Mucosa of rectum (tissue), 2 donors: ENCODE data around the gene BCOR.

ENCODE experiments used
- H3K27ac ChIP-seq, 2 donors: one replicate each; pipeline ENCODE4 v1.7.0; 2013; ENCODE audit warnings: inconsistent platforms in 2 of 2, low read depth in 2 of 2, low read length in 2 of 2
- H3K27me3 ChIP-seq, 2 donors: one replicate each; pipeline ENCODE4 v1.7.0; 2013; ENCODE audit warnings: low read length in 2 of 2; ENCODE audit not compliant: control insufficient read depth in 2 of 2, insufficient read depth in 2 of 2
- H3K36me3 ChIP-seq, 2 donors: one replicate each; pipeline ENCODE4 v1.7.0; 2013; ENCODE audit warnings: low read length in 2 of 2; ENCODE audit not compliant: control insufficient read depth in 2 of 2, insufficient read depth in 2 of 2
- H3K4me1 ChIP-seq, 2 donors: one replicate each; pipeline ENCODE4 v1.7.0; 2013; ENCODE audit warnings: low read length in 2 of 2, mild to moderate bottlenecking in 1 of 2; ENCODE audit not compliant: control insufficient read depth in 2 of 2, insufficient read depth in 2 of 2
- H3K4me3 ChIP-seq, 2 donors: one replicate each; pipeline ENCODE4 v1.7.0; 2013; ENCODE audit warnings: low read length in 2 of 2
- H3K9ac ChIP-seq, 2 donors: one replicate each; pipeline ENCODE4 v1.7.0; 2013; ENCODE audit warnings: low read length in 2 of 2, low read depth in 1 of 2, mild to moderate bottlenecking in 1 of 2
- H3K9me3 ChIP-seq, 2 donors: one replicate each; pipeline ENCODE4 v1.7.0; 2013; ENCODE audit warnings: low read length in 2 of 2; ENCODE audit not compliant: control insufficient read depth in 2 of 2
- donor health status: healthy.
- donor health status: Normal muscosa, but diverticular disease.

The BCOR gene

DNA sequence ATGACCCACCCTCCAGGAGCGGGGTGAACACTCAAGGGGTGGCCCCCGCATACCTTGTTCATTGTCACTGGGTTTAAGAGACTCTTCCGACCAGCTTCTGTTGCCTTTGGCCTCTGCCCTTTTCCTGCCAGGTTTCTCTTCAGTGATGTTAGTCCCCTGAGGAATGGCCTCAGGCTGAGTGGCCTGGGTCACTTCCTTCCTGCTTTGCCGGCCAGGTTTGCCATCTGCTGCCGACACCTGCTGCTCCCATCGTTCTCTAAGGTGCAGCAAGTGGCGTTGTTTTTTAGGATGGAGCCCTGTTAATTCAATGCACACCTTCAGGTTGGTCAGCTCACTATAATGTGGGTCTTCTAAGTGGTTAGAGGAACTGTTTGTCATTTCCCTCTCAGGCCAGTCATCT, 34.2 kb downstream of the BCOR start:
- peaks cover 12 to 34% of the 10 kb centered on the region in 2 donors for H3K36me3 ChIP-seq
- H3K9me3 ChIP-seq, result no peaks in the 10 kb centered on the region
- H3K27ac ChIP-seq, result no peak overlapping the region
- H3K4me1 ChIP-seq, result peaks cover 0 to 3% of the 10 kb centered on the region in 2 donors
- no peaks in the 10 kb centered on the region for H3K27me3 ChIP-seq
- no peak overlapping the region for H3K4me3 ChIP-seq
- no peak overlapping the region for H3K9ac ChIP-seq

GRCh38 chrX:40062525-40063155, 35.1 kb downstream of the BCOR start:
- no peaks in the 10 kb centered on the region for H3K27me3 ChIP-seq
- H3K9me3 ChIP-seq, result no peaks in the 10 kb centered on the region
- H3K9ac ChIP-seq, result no peak overlapping the region
- peaks cover 0 to 3% of the 10 kb centered on the region in 2 donors for H3K4me1 ChIP-seq
- H3K36me3 ChIP-seq, result peaks cover 12 to 34% of the 10 kb centered on the region in 2 donors
- no peak overlapping the region for H3K4me3 ChIP-seq
- H3K27ac ChIP-seq, result no peak overlapping the region

GRCh38 chrX:40061871-40062524, 35.8 kb downstream of the BCOR start:
- Histone ChIP-seq H3K27ac (no peak overlapping the region), H3K4me3 (no peak overlapping the region), H3K4me1 (peaks cover 0 to under 1% of the 10 kb centered on the region in 2 donors), H3K36me3 (peaks cover 15 to 37% of the 10 kb centered on the region in 2 donors), H3K9me3 (no peaks in the 10 kb centered on the region), H3K27me3 (no peaks in the 10 kb centered on the region), H3K9ac (no peak overlapping the region)

DNA sequence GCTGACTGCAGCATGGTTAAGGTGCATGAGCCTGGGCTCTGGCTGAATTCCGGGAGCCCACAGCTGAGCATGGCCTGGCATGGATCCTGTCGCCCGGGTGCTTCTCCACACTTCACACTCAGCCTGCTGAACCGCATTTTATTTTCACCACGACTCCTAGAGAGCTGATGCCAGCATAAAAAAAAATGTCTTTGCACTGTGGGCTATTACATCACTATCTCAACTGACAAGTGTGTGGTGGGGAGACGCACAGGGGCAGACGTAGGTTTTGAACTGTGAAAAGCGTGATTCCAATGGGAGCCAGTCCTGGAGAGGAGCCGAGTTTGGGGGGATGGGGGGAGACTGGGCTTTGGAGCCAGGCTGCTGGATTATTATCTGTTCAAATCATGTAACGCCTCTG, 36.8 kb downstream of the BCOR start:
- H3K9ac ChIP-seq, result no peak overlapping the region
- no peaks in the 10 kb centered on the region for H3K27me3 ChIP-seq
- no peak overlapping the region for H3K27ac ChIP-seq
- no peaks in the 10 kb centered on the region for H3K9me3 ChIP-seq
- peaks cover 22 to 42% of the 10 kb centered on the region in 2 donors for H3K36me3 ChIP-seq
- H3K4me3 ChIP-seq, result no peak overlapping the region
- no peaks in the 10 kb centered on the region for H3K4me1 ChIP-seq

DNA sequence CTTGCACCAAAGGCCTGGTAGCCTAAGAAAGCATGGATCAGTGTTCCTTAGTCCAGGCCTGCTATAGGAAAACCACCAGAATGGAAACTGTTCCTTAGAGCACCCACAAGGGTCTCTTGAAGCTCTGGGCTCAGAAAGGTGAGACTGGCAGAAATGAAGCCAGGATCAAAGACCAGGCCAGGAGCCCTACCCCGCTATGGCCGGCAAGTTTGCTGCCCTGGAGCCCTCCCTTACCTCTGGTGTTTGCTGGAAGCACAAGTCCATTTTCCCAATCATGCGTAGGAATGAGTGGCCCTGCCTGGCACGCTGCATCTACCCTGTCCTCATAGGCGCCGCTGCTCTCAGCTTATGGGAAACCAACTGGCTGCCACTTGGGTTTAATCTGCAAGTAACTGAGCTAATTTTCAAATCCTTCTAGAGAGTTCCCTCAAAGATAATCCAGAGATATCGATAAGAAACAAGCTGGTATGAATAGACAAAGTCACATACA, 37.4 kb downstream of the BCOR start:
- Histone ChIP-seq H3K27me3 (no peaks in the 10 kb centered on the region), H3K4me3 (no peak overlapping the region), H3K9ac (no peak overlapping the region), H3K36me3 (peaks cover 25 to 43% of the 10 kb centered on the region in 2 donors), H3K27ac (no peak overlapping the region), H3K9me3 (no peaks in the 10 kb centered on the region), H3K4me1 (no peaks in the 10 kb centered on the region)

- Histone ChIP-seq H3K9ac (no peak overlapping the region), H3K27ac (peak overlapping the region in 1 of 2 donors; percentile 6), H3K9me3 (no peaks in the 10 kb centered on the region), H3K4me3 (no peak overlapping the region), H3K27me3 (no peaks in the 10 kb centered on the region), H3K36me3 (peaks cover 37 to 54% of the 10 kb centered on the region in 2 donors), H3K4me1 (no peaks in the 10 kb centered on the region)
Observed at GRCh38 chrX:40058719-40059118, 39.0 kb downstream of the BCOR start.

- H3K36me3 ChIP-seq, result peaks cover 39 to 53% of the 10 kb centered on the region in 2 donors
- no peaks in the 10 kb centered on the region for H3K27me3 ChIP-seq
- H3K4me1 ChIP-seq, result no peaks in the 10 kb centered on the region
- H3K9me3 ChIP-seq, result peaks cover 3 to 4% of the 10 kb centered on the region in 2 donors
- H3K27ac ChIP-seq, result no peak overlapping the region
- H3K9ac ChIP-seq, result no peak overlapping the region
- no peak overlapping the region for H3K4me3 ChIP-seq
Observed at GRCh38 chrX:40057405-40057804, 40.4 kb downstream of the BCOR start.

- Histone ChIP-seq H3K9ac (no peak overlapping the region), H3K36me3 (peaks cover 44 to 58% of the 10 kb centered on the region in 2 donors), H3K4me1 (no peaks in the 10 kb centered on the region), H3K9me3 (peaks cover 7% of the 10 kb centered on the region in 2 donors), H3K27me3 (no peaks in the 10 kb centered on the region), H3K4me3 (no peak overlapping the region), H3K27ac (no peak overlapping the region)
Observed at GRCh38 chrX:40056420-40056819, 41.3 kb downstream of the BCOR start.

GRCh38 chrX:40055495-40055894, 42.3 kb downstream of the BCOR start:
- Histone ChIP-seq H3K4me3 (no peak overlapping the region), H3K27me3 (no peaks in the 10 kb centered on the region), H3K4me1 (no peaks in the 10 kb centered on the region), H3K36me3 (peaks cover 53 to 57% of the 10 kb centered on the region in 2 donors), H3K9me3 (peaks cover 12 to 13% of the 10 kb centered on the region in 2 donors), H3K27ac (no peak overlapping the region), H3K9ac (no peak overlapping the region)

DNA sequence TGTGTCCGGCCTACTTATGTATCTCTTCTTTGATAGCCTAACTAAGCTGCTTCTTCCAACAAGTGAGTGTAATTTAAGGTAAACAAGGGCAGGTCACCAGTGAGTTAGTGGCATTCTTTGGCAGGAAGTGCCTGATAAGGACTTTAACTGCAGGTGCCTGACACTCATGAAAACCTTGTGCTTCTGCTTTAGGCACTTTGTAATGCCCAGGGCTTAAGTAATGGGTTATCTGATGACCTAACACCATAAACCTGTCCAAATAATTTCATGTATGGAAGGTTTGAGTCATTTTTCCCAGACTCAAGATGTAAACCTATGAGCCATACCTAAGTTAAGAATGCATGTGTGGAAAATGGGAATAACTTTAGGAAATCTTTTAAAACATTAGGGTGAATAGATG, 43.0 kb downstream of the BCOR start:
- H3K36me3 ChIP-seq, result peaks cover 57 to 60% of the 10 kb centered on the region in 2 donors

More for the DNA sequence above, 43.0 kb downstream of the BCOR start:
- Histone ChIP-seq H3K4me3 (no peak overlapping the region), H3K4me1 (no peaks in the 10 kb centered on the region), H3K9me3 (peaks cover 16 to 19% of the 10 kb centered on the region in 2 donors), H3K9ac (no peak overlapping the region), H3K27ac (no peak overlapping the region), H3K27me3 (no peaks in the 10 kb centered on the region)
